GM18517 (cell line): Measurements from ENCODE around the gene ZNF444.
"Not testable (repeated sequence)": the region's sequence is repeated elsewhere in the genome, so short reads cannot be mapped to it uniquely, and the experiment has no call there.

Experiments
- ATAC-seq: cut with Tn5 transposase; IDR thresholded peaks from one replicate; pipeline ENCODE4 v1.9.1; 2021; ENCODE audit warnings: mild to moderate bottlenecking, moderate library complexity; ENCODE audit not compliant: unreplicated experiment

Gene ZNF444

GRCh38 chr19:56140583-56141416 is at the start of gene ZNF444:
TSS of gene ZNF444 (plus strand) at chr19:56141287. CDS start at chr19:56146912, 5,625 bp downstream.
- ATAC-seq, result peak; percentile 91

DNA sequence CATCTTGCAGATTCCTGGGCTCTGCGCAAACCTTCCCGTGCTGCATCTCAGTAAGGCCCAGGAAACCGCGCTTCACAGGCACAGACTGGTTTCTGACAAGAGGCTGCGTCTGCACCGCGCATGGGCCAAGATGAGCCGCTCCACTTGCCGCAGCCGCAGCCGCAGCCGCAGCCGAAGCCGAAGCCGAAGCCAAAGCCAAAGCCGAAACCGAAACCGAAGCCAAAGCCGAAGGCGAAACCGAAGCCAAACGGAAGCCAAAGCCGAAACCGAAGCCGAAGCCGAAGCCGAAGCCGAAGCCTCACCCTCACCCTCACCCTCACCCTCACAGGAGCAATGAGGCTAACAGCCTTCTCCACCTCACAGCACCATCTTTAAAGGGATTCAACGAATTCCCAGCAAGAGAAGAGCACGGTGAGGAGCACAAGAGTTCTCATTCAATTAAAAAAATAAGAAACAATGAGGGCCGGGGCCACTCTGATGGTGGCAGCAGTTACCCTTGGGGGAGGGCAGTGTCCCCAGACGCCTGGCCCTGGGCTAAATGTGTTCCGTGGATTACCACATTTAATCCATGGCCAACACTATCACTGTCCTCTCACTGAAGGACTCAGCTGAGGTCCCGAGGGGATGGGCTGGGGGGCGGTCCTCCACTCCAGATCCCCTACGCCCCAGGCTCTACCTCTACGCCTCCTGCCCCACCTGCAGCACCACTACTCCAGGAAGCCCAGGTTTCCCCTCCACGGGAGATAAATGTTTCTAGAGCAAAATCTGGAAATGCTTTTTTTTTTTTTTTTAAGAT is 49.1 kb upstream of the ZNF444 start:
- no peak for ATAC-seq

- ATAC-seq, result no peak
Measured at GRCh38 chr19:56092685-56093631, 48.1 kb upstream of the ZNF444 start.

DNA sequence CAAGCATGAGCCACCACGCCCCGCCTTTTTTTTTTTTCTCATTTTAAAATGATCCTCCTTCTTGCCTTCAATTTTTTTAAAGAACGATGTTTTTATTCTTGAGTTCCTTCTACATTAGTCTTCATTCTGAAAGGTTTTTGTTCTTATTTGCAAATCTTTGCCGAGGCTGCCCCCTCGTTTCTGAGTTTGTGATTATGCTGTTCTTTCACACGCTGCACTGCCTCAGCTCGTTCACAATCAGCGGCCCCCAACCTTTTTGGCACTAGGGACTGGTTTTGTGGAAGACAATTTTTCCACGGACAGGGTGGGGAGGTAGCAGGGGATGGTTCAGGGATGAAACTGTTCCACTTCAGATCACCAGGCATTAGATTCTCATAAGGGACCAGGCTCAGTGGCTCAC is 46.6 kb upstream of the ZNF444 start:
- ATAC-seq, result no peak

- ATAC-seq, result no peak
Measured at GRCh38 chr19:56096665-56097064, 44.4 kb upstream of the ZNF444 start.

GRCh38 chr19:56097306-56097705 is 43.8 kb upstream of the ZNF444 start:
- ATAC-seq, result no peak

GRCh38 chr19:56097776-56098175 is 43.3 kb upstream of the ZNF444 start:
- ATAC-seq, result no peak

- ATAC-seq, result not testable (repeated sequence)
Measured at GRCh38 chr19:56098237-56098636, 42.9 kb upstream of the ZNF444 start.

- ATAC-seq, result no peak
Measured at GRCh38 chr19:56098731-56099568, 42.1 kb upstream of the ZNF444 start.

DNA sequence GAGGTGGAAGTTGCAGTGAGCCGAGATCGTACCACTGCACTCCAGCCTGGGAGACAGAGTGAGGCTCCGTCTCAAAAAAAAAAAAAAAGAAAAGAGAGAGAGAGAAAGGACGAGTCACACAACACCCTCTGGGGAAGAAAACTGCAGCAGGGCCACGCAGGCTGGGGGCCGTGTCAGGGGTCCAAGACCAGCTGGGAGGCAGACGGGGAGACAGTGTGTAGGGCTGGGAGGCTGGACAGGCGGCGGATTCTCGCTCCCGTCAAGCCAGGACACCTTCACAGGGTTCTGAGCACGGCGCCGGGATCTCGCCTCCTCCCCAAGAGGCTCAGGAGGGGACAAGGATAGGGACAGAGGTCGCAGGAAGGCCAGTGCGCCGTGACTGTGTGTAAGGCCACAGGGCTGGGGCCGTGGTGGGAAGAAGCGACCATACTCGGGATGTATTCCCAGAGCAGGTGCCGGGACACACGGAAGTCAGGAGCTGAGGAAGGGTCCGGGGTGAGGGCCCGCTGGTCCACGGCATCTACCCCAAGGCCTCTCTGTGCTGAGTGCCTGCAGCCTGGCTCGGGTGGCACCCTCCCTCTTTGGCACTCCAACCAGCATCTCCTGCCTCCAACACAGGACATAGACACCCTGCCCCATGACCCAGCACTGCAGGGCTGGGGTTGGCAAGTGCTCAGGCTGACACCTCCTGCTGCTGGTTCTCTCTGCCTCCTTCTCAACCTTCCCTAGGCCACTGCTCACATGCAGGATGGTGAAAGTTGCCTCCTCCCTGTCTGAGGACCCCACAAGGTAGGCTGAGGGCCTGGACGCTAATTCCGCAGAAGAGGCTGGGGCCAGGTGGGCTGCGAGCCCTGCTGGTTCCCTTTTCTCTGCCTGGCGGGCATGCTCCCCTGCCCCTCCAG is 41.2 kb upstream of the ZNF444 start:
- ATAC-seq, result no peak

DNA sequence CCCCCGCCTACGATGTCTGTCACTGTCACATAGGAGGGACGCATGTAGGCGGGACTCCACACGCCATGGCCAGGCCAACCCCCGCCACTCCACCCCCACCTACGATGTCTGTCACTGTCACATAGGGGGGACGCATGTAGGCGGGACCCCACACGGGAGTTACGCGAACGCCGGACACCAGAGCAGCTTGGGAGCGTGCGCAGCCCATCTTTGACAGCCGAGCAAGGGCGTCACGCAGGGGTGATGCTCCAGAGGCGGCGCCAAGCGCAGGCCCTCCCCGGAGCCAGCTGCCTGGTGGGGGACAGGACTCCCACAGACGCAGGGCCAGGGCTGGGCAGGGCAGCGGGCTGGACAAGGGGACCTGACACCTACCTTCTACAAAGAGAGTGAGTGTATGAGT is 40.0 kb upstream of the ZNF444 start:
- ATAC-seq, result no peak

DNA sequence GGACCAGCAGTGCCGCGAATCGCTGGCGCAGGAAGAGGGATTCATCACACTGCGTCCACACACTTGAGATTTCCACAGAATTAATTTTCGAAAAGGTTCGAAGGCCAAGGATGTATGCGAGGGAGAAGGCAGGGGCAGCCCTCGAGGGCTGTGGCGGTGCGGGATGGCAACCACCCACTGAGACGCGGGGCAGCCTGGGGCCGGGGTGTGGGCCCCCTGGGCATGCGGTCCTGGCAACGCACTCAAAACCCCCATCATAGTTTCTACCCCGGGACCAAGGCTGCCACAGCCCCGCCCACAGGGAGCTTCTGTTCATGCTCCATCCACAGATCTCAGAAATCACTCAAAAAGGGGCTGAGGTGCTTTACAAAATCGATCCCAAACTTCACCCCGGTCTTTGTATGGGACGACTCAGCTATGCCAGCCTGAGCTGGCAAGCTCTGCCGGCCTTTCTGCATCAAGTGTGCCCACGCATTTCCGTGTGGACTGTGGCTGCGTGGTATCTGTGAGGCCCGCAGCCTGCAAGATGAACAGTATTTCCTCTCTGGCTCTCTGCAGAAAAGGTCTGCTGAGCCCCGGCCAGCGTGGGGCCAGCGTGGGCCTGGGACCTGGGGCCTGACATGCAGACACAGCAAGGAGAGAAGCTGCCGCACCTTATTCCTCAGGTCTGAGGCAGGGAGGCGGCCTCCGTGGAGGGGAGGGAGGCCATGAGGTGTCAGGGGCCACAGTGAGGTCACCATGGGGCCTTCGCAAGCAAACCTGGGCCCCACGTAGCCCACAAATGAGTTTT is 39.1 kb upstream of the ZNF444 start:
- ATAC-seq, result no peak

- no peak for ATAC-seq
Measured at GRCh38 chr19:56103027-56103614, 38.0 kb upstream of the ZNF444 start.

GRCh38 chr19:56104423-56104822 is 36.7 kb upstream of the ZNF444 start:
- no peak for ATAC-seq

- ATAC-seq, result no peak
Measured at GRCh38 chr19:56105090-56105701, 35.9 kb upstream of the ZNF444 start.

DNA sequence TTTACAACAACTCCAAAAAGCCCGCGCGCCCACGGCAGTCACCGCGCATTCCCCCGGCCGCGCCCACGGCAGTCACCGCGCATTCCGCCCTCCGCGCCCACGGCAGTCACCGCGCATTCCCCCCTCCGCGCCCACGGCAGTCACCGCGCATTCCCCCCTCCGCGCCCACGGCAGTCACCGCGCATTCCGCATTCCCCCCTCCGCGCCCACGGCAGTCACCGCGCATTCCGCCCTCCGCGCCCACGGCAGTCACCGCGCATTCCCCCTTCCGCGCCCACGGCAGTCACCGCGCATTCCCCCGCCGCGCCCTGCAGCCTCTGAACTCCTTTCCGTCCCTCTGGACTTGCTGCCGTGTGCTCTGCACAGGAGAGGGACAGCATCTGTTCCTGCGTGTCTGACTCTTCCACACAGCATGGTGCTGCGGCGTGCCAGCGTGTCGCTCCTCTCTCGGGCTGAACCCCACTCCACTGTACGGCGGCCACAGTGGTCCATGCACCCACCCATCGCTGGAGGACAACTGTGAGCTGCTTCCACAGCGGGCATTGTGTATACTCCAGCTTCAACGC is 35.2 kb upstream of the ZNF444 start:
- ATAC-seq, result not testable (repeated sequence)

DNA sequence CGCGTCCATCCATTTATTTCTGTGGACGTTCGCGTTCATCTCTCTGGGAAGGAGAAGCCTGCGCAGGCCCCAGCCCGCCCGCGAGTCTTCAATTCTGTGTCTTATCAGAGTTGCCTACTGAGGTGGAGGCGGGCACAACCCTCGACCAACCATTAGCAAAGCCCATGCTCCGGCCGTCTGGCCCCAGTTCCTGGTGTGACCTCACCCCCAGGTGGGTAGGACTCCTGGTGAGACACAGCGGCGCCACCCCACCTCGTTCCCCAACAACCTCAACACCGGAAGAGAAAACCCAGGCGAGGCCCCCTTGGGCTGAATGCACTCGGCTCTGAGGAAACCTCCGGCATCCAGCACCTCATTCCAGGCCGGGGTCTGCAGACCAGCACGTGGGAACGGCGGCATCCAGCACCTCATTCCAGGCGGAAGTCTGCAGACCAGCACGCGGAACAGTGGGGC is 34.7 kb upstream of the ZNF444 start:
- ATAC-seq, result no peak
